ENCODE measurements around the gene ZNF629. TPM values are rescaled to one million over a fixed set of nuclear protein-coding genes. Genes with fewer than 3 reads are reported as not detected.

The ZNF629 gene
- total RNA-seq, 2 experiments from 2014 or later: 1.0 to 1.2 TPM

- POLR2A ChIA-PET: no interaction called here
- no peak overlapping the region for H3K4me3 Mint-ChIP-seq
- CTCF ChIA-PET: interaction anchor here (1.1 to 1.6 kb wide), 2 partner anchors 12 to 26 kb away, joined by 4 read pairs; no protein-coding TSS in a partner anchor
- no peaks in the 10 kb centered on the region for H3K27me3 Mint-ChIP-seq
- H3K9me3 Mint-ChIP-seq: no peaks in the 10 kb centered on the region
- H3K36me3 Mint-ChIP-seq (ENCODE audit: low read depth): peaks cover 59% of the 10 kb centered on the region
- H3K27ac Mint-ChIP-seq: no peak overlapping the region
- no peak for DNase-seq
- H3K4me1 Mint-ChIP-seq: peaks cover 25% of the 10 kb centered on the region
These were observed 15.3 kb downstream of the ZNF629 start for GRCh38 chr16:30771726-30772125.

DNA sequence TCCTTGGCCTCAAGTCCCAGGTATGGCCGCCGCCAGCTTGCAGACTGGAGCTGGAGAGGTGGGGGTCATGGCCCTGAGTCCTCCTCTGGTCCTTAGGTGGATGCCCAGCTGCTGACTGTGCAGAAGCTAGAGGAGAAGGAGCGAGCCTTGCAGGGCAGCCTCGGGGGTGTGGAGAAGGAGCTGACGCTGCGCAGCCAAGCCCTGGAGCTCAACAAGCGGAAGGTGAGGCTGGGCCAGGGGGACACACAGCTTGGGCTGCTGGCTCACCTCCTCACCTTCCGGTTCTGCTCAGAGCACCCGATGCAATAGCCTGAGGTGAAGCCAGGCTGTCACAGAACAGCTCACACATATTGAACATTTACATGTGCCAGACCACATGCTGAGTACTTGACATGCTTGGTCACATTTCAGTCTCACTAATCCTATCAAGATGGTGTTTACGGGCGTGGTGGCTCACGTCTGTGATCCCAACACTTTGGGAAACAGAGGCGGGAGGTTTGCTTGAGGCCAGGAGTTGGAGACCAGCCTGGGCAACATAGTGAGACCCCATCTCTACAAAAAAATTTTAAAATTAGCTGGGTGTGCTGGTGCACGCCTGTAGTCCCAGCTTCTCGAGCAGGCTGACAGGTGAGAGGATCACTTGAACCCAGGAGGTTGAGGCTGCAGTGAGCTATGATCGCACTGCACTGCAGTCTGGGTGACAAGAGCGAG, 17.5 kb downstream of the ZNF629 start:
- no peak for DNase-seq
- Mint-ChIP-seq H3K4me3 (no peak overlapping the region), H3K4me1 (peaks cover 13% of the 10 kb centered on the region), H3K27ac (no peak overlapping the region), H3K9me3 (no peaks in the 10 kb centered on the region), H3K27me3 (no peaks in the 10 kb centered on the region), H3K36me3 (ENCODE audit: low read depth) (peaks cover 74% of the 10 kb centered on the region)
- ChIA-PET CTCF (no interaction called here), POLR2A (interaction anchor here (0.9 kb wide), 1 partner anchor 71 kb away, joined by 4 read pairs; the partner anchor contains the start of gene SRCAP)

DNA sequence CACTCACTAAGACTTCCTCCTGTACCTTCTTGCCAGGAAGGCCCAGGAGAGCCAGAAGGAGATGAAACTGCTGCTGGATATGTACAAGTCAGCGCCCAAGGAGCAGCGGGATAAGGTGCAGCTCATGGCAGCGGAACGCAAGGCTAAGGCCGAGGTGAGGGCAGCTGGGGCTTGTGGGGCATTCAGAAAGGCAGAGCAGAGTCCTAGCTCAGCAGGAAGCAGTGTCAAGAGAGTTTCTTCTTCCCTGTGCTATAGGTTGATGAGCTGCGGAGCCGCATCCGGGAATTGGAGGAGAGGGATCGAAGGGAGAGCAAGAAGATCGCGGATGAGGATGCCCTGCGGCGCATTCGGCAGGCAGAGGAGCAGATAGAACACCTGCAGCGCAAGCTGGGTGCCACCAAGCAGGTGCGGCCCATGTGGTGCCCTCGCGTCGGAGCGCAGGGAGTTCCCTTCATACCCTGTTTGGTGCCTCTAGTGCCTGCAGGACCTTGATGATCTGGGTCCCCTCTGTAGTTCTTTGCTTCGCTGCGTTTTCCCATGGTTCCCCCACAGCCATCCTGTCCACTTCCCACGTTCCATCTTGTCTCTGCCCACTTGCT, 18.3 kb downstream of the ZNF629 start:
- no peak overlapping the region for H3K4me3 Mint-ChIP-seq
- H3K27ac Mint-ChIP-seq: no peak overlapping the region
- H3K27me3 Mint-ChIP-seq: no peaks in the 10 kb centered on the region
- H3K4me1 Mint-ChIP-seq: peaks cover 15% of the 10 kb centered on the region
- ChIA-PET POLR2A (interaction anchor here (0.9 to 1.5 kb wide), 2 partner anchors 9 to 70 kb away, joined by 3 to 4 read pairs; partner anchors contain the start of gene SRCAP), CTCF (no interaction called here)
- no peak for DNase-seq
- peaks cover 78% of the 10 kb centered on the region for H3K36me3 Mint-ChIP-seq (ENCODE audit: low read depth)
- no peaks in the 10 kb centered on the region for H3K9me3 Mint-ChIP-seq

DNA sequence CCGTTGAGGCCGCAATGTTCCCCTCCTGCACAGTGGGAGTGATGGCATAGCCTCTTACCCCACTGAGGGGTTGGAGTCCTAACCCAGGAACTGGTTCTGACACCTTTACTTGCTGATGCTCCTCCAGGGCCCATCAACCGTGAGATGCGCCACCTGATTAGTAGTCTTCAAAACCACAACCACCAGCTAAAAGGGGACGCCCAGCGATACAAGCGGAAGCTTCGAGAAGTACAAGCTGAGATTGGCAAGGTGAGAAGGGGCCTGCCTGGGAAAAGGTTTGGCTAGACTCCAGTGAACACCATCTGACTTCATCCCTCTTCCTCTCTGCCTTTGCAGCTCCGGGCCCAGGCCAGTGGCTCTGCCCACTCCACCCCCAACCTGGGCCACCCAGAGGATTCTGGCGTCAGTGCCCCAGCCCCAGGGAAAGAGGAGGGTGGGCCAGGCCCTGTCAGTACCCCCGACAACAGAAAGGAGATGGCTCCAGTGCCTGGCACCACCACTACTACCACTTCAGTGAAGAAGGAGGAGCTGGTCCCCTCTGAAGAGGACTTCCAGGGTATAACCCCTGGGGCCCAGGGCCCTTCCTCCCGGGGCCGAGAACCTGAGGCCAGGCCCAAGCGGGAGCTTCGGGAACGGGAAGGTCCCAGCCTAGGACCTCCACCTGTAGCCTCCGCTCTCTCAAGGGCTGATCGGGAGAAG, 19.1 kb downstream of the ZNF629 start:
- H3K36me3 Mint-ChIP-seq (ENCODE audit: low read depth): peaks cover 81% of the 10 kb centered on the region
- no peaks in the 10 kb centered on the region for H3K9me3 Mint-ChIP-seq
- no peaks in the 10 kb centered on the region for H3K27me3 Mint-ChIP-seq
- no peak overlapping the region for H3K4me3 Mint-ChIP-seq
- CTCF ChIA-PET: no interaction called here
- no peak for DNase-seq
- peaks cover 19% of the 10 kb centered on the region for H3K4me1 Mint-ChIP-seq
- H3K27ac Mint-ChIP-seq: no peak overlapping the region
- POLR2A ChIA-PET: interaction anchor here (1.5 kb wide), 1 partner anchor 10 kb away, joined by 3 read pairs; no protein-coding TSS in a partner anchor

DNA sequence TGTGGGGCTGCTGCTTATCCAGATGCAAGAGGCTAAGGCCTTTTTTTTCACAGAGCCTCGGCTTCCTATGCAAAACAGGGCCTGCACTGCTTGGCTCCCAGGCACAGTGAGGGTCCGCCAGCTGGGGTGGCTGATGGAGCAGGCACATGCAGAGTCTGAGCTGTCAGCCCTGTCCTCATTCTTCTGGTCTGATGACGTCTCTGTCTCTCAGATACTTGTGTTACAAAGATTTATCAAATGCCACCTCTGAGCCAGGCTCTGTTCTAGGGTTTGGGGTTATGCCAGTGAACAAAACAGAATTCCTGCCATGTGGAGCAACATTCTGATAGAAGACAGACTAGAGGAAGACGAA, 20.1 kb downstream of the ZNF629 start:
- Mint-ChIP-seq H3K9me3 (no peaks in the 10 kb centered on the region), H3K4me3 (no peak overlapping the region), H3K4me1 (peaks cover 18% of the 10 kb centered on the region), H3K36me3 (ENCODE audit: low read depth) (peaks cover 76% of the 10 kb centered on the region), H3K27me3 (no peaks in the 10 kb centered on the region), H3K27ac (no peak overlapping the region)
- ChIA-PET CTCF (no interaction called here), POLR2A (no interaction called here)
- no peak for DNase-seq

DNA sequence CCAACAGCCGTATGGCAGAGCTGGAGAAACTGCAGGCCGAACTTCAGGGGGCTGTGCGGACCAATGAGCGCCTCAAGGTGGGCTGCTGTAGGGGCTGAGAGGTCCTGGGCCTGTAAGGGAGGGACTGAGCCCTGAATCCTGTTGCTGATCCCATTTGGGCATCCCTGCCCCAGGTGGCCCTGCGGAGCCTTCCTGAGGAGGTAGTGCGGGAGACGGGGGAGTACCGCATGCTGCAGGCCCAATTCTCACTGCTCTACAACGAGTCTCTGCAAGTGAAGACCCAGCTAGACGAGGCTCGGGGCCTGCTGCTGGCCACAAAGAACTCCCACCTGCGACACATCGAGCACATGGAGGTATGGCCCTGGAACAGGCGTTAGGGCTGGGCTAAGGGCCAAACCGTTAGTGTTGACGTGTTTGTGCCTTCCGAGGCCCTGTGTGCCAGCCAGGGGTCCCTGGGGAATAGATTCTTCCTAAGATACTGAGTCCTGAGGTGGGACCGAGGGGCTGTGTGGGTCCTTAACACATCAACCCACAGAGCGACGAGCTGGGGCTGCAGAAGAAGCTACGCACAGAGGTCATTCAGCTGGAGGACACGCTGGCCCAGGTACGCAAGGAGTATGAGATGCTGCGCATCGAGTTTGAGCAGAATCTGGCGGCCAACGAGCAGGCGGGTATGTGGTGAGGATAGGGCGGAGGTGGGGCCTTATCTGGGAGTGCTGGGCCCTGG, 20.6 kb downstream of the ZNF629 start:
- DNase-seq: no peak
- H3K27me3 Mint-ChIP-seq: no peaks in the 10 kb centered on the region
- peaks cover 19% of the 10 kb centered on the region for H3K4me1 Mint-ChIP-seq
- no peak overlapping the region for H3K27ac Mint-ChIP-seq
- POLR2A ChIA-PET: no interaction called here
- H3K4me3 Mint-ChIP-seq: no peak overlapping the region
- peaks cover 73% of the 10 kb centered on the region for H3K36me3 Mint-ChIP-seq (ENCODE audit: low read depth)
- H3K9me3 Mint-ChIP-seq: no peaks in the 10 kb centered on the region
- CTCF ChIA-PET: no interaction called here

DNA sequence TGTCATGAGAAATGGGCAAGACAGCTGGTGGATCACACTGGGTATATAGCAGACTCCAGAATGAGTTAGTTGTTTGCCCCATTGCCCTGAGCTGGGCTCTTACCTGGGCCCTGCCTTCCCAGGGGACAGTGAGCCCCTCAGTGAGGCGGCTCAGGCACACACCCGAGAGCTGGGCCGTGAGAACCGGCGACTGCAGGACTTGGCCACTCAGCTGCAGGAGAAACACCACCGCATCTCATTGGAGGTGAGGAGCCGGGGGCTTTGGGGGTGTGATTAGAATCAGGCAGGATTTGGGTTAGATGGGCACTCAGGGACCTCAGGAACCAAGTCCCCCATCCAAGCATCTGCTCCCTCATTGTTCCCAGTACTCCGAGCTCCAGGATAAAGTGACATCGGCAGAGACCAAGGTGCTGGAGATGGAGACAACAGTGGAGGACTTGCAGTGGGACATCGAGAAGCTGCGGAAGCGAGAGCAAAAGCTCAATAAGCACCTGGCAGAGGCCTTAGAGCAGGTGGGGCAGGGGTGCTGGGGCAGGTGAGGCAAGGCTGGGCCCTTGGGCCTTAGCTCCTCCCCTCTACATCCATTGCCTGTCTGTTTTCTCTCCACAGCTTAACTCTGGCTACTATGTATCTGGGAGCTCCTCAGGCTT, 22.1 kb downstream of the ZNF629 start:
- ChIA-PET CTCF (no interaction called here), POLR2A (interaction anchor here (0.8 to 1.7 kb wide), 3 partner anchors 10 to 66 kb away, joined by 3 to 6 read pairs (median 3); partner anchors contain the start of genes PHKG2 and SRCAP)
- no peak overlapping the region for H3K27ac Mint-ChIP-seq

DNA sequence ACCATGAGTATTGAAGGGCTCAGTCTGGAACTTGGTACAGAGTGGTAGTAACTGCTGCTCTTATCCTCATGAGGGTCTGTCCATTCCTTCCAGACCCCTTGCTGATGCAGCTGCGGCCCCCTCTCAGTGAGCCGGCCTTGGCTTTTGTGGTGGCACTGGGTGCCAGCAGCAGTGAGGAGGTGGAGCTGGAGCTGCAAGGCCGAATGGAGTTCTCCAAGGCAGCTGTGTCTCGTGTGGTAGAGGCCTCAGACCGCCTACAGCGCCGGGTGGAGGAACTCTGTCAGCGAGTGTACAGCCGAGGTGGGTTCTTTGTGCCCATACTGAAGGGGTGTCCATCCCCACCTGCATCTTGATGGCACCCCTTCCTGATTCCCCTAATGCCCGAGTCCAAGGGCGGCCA, 22.9 kb downstream of the ZNF629 start:
- ChIA-PET CTCF (no interaction called here), POLR2A (interaction anchor here (1.7 kb wide), 1 partner anchor 11 kb away, joined by 6 read pairs; no protein-coding TSS in a partner anchor)
- Mint-ChIP-seq H3K27me3 (no peaks in the 10 kb centered on the region), H3K9me3 (no peaks in the 10 kb centered on the region), H3K27ac (no peak overlapping the region), H3K36me3 (ENCODE audit: low read depth) (peaks cover 59% of the 10 kb centered on the region), H3K4me1 (peaks cover 29% of the 10 kb centered on the region), H3K4me3 (peak overlapping the region; percentile 48)
- DNase-seq: no peak

More for the DNA sequence above, 22.1 kb downstream of the ZNF629 start:
- peaks cover 29% of the 10 kb centered on the region for H3K4me1 Mint-ChIP-seq
- peaks cover 65% of the 10 kb centered on the region for H3K36me3 Mint-ChIP-seq (ENCODE audit: low read depth)
- no peak for DNase-seq
- H3K27me3 Mint-ChIP-seq: no peaks in the 10 kb centered on the region
- H3K9me3 Mint-ChIP-seq: no peaks in the 10 kb centered on the region
- no peak overlapping the region for H3K4me3 Mint-ChIP-seq

- ChIA-PET CTCF (interaction anchor here (0.6 to 1.2 kb wide), 2 partner anchors 12 to 15 kb away, joined by 3 read pairs; partner anchors contain the start of gene PHKG2), POLR2A (interaction anchor here (1.0 to 4.5 kb wide), 3 partner anchors 12 to 16 kb away, joined by 3 to 28 read pairs (median 5); partner anchors contain the start of gene PHKG2)
- no peak for DNase-seq
- Mint-ChIP-seq H3K9me3 (no peaks in the 10 kb centered on the region), H3K4me1 (peaks cover 29% of the 10 kb centered on the region), H3K27ac (peak overlapping the region; percentile 88), H3K4me3 (peak overlapping the region; percentile 97), H3K27me3 (no peaks in the 10 kb centered on the region), H3K36me3 (ENCODE audit: low read depth) (peaks cover 52% of the 10 kb centered on the region)
These were observed 23.8 kb downstream of the ZNF629 start for GRCh38 chr16:30762991-30763725.

GRCh38 chr16:30761928-30762902, 24.8 kb downstream of the ZNF629 start, which contains the start of the genes CFAP119 and RNF40:
TSS of gene CFAP119 (minus strand) at chr16:30762062. CDS start at chr16:30761748, 314 bp downstream.
TSS of gene RNF40 (plus strand) at chr16:30762322. CDS start at chr16:30762546, 224 bp downstream.
- Mint-ChIP-seq H3K4me3 (peak within 1 kb of the TSS; percentile 97), H3K36me3 (ENCODE audit: low read depth) (peaks cover 46% of the 10 kb centered on the region), H3K27me3 (no peaks in the 10 kb centered on the region), H3K9me3 (no peaks in the 10 kb centered on the region), H3K4me1 (peaks cover 29% of the 10 kb centered on the region), H3K27ac (peak within 1 kb of the TSS; percentile 88)
- ChIA-PET CTCF (interaction anchor here (0.6 to 1.2 kb wide), 2 partner anchors 13 to 14 kb away, joined by 3 read pairs; partner anchors contain the start of gene PHKG2), POLR2A (interaction anchor here (1.0 to 4.5 kb wide), 3 partner anchors 11 to 15 kb away, joined by 3 to 28 read pairs (median 5); partner anchors contain the start of gene PHKG2)
- peak; percentile 94 for DNase-seq

Measured in activated CD4-positive, alpha-beta memory T cell treated with anti-CD3 and anti-CD28 coated beads, Interleukin-2, amount 10 ng/mL, durations not matched to agents 7 days and 5 days (primary cell).